Measurements from ENCODE around the gene ST3GAL3.

Gene ST3GAL3

DNA sequence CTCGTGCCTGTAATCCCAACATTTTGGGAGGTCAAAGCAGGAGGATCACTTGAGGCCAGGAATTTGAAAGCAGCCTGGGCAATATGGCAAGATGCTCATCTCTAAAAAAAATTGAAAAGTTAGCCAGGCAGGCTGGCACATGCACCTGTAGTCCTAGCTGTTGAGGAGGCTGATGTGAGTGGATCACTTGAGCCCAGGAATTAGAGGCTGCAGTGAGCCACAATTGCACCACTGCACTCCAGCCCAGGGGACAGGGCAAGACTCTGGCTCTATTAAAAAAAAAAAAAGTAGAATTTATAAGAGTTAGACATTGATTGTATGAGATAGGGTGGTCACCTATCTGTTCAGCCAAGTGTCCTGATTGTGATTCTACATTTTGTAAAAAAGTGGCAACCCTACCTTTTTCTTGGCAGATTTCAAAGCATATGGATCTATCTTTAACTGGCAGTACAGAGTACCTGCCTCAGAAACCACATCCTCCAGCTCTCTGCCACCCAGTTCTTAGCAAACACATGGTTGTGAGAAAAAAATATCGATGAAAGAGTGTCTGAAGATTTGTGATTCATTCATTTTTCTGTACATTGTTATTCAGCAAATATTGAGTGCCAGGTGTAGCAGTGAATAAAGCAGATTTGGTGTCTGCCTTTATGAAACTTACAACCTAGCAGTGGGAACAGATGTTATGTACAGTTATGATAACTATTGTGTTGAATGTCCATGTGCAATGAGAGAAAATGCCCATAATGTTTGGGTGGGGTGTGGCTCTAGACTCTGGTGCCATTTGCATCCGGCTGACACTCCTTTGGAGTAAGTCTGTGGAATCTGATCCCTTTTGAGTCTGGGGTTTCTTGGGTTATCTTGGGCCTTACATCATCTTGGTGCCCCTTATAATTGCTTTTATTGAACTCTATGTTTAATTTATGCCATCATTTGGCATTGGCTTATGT, 82.5 kb downstream of the ST3GAL3 start:
- DNase-seq: no peak

DNA sequence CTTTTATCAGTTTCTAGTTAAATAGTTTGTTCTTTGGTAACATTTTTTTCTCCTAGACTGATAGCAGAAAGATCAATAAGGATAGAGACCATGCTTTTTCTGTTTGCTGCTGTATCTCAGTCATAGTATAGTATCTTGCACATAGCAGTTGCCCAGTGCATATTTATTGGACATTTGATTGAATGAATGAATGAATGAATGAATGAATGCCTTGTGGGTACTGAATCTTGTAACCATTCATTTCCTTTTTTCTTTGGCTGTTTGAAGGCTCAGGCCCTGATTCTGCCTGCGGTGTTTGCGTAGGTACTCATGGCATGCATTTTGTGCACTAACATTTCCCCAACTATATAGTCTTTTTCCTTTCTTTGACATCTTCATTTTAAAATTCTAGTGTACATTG, 83.9 kb downstream of the ST3GAL3 start:
- no peak for DNase-seq

DNA sequence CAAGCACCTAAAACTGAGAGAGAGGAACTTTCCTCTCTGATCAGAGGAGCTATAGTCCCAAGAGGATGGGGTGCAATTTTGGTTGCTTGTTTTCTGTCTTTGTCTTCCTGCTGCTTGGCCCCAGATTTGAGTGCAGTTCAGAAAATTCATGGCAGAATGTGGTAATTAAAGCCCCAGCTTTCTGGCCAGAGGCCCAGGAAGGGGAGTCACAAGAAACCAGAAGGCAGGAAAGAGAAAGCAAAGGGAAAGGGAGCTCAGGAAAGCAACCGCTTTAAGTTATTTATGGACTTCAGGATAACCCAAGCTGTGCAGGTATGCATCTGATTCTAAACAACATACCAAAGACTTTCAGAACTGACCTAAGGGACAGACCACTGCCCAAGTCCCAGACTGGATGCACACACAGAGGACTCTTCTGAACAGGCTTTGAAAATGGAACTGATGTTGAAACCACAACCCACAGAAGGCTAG, 88.8 kb downstream of the ST3GAL3 start:
- no peak for DNase-seq

DNA sequence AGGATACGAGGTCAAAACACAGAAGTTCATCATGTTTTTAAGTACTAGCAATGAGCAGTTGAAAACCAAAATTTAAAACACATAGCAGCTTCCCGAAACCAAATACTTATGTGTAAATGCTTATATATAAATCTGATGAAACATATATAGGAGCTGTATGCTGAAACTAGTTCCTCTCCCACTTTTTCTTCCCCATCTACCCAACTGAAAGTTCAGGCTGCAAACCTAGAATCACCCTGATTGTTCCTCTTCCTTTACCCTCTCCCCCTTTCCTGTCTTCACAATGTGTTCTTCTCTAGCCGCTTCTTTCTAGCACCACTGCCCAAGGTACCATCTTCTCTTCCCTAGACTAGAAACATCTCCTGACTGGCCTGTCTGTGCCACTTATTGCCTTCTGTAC, 90.6 kb downstream of the ST3GAL3 start:
- DNase-seq: no peak

DNA sequence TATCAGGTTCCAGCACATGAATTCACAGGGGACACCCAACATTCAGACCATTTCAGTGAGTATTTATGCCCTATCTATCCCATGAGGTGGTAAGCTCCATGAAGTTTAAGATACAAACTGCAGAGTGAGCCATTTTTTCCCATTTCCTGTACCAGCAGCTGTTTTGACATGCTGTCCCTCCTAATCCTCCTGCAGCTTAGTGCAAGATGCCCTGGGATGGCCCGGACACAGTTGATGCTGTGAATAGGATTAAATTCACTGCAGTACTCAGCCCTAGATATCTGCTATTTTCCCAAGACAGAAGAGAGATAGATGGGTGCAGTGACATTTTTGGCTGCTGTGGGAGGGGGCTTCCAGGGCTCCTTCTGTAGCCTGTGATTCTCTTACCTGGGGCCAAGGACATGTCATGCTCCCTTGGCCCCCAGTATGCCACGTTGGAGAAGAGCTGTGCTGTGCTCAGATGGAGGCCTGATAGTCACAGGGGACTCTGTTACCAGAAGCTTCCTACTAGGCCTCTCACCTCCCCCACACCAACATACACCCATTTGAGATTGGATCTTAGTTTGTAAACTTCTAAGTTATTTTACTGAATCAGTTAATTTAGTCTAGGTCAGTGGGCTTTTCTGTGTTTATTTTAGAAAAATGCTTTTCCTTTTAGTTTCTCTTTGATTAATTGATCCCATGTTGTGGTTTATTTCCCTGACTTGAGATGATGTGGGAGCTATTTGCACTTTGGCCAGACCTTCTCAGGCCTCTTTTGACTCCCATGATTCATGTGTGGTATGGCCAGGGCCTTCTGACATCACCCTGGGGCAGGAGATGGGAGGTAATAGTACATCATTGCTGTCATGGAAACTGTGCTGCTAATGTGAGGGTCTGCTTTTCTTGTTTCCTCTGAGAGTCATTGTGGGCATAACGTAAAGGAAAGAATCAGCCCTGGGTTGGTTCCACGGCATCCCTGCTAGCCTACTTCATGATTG, 92.6 kb downstream of the ST3GAL3 start:
- DNase-seq: no peak

DNA sequence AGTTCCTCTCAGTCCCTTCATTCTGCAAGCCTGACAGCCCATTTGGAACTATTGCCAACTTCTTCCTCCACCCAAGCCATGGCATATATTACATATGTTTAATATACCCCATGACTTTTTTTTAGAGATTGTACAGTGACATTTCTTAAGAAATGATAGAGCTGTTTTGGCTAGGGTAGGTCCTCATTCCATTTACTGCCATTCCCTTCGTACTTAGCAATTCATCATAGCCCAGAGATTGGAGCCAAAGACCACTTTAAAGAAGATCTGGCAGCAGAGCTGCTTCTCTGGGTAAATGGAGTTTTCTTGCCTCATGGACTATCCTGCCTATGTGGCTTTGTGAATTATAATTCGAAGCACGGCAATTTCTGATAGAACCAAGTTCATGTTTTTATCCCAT, 93.4 kb downstream of the ST3GAL3 start:
- DNase-seq: no peak

DNA sequence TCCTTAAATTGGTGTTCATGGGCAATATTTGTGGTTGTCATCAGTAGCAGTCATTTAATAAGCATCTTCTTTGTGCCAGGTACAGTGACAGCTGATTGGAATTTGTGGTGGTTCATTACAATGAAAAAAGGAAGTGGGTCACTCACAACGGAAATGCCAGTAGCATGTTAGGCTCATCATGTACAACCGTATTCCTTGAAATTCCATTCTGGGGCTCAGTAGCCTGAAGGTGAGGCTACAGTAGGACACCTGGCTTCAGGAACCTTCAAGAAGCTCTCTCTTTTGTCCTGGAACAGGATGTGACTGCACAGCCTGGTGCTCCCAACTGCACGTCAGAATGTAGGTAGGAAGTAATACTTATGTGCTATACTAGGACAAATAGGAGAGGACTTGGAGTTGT, 93.9 kb downstream of the ST3GAL3 start:
- no peak for DNase-seq

DNA sequence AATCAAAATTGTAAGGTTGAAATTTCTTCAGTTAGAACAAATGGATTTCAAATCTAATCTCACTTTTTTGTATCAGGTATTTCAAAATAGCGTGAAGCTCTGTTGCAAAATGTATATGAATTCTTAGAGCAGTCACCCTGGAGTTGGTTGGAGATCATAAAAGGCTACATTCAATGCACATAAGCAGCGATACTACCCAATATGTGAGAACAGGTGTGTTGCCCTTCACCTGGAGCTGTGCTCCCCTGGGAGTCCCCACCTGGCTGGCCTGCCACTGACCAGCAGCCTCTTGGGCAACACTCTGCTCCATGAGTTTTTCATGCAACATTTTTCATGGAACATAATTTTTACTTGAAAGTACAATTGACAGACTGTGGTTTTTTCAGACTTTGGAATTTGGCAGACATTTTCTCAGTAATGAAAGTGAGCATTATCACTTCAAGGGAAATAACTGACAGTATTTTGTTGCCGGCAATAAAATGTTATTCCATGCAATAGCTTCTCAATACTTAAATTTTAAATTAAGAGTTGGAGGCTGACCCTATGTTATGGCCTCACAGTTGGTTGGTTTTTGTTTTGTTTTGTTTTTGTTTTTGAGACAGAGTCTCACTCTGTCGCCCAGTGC, 95.1 kb downstream of the ST3GAL3 start:
- DNase-seq: no peak

DNA sequence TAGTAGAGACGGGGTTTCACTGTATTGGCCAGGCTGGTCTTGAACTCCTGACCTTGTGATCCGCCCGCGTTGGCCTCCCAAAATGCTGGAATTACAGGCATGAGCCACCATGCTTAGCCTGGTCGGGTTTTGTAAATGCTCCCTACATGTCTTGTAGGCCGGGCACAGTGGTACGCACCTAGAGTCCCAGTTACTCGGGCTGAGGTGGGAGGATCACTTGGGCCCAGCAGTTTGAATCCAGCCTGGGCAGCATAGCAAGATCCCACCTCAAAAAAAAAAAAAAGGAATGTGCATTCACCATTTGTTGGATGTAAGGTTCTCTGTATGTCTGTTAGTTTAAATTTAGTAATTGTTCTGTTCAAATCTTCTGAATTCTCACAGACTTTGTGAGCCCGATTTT, 95.8 kb downstream of the ST3GAL3 start:
- DNase-seq: no peak

DNA sequence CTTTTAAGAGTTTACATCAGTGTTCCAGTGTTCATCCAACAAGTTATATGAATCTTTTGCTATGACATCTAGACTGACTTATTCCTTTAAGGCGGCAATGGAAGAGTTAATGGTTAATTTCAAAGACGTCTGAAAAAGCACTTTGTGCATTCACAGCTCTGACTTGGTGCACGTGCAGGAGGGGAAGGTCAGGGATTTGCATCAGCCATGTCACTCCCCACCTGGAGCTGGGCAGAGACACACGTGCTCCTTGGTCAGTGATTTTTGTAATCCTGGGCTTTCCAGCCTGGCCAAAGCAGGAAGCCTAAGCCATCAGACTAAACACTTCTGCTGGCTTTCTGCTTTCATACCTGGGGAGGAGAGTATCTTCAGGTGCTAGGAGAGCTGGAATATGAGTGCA, 96.3 kb downstream of the ST3GAL3 start:
- no peak for DNase-seq

DNA sequence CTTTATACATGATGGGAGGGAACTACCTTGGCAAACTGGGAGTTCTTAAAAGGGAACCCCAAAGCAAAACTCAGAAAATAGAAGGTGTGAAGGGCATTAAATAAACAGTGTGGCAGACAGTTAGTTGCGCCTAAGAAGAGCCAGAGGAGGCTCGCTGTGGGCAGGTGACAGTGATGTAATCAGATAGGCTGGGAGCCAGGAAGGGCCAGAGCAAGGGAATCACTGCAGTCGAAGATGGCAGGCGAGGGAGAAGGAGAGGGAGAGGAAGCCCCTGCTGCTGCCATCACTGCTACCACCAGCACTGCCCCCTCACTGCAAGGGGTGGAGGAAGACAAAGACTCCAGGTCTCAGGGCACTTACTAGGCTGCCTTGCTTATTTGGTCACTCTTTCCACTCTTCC, 97.2 kb downstream of the ST3GAL3 start:
- DNase-seq: no peak

DNA sequence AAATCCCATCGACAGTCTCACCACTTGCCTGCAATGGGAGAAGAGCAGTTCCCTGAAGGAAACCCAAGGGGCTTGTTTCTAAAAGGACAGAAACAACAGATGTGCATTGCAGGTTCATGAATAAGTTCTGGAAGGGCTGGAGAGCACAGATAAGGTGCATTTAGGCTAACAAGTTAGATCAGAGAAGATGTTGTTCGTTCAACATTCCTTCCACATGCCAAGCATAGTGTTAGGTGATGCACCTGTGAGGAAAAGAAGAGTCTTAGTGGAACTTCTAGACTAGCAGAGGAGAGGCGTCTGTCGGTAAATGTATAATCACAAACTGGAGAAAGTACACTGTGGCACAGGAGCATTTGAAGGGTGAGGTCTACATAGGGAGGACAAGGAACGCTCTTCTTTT, 98.0 kb downstream of the ST3GAL3 start:
- DNase-seq: no peak

DNA sequence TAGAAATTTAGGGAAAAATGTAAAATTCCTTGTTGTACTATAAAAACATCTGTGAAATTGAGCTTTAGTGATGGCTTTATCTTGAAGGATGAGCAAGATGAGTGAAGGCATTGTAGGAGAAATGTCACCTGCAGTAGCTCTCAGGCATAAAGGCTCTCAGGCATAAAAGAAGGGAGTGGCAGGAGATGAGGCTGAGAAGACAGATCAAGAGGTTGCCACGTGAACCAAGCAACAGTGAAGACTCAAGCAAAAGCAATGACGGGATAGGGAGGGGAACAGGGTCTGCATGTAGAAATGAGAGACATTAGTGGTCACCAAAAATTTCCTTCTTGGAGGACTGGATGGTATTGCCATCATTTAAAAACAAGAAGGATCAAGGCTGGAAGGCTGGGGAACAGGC, 98.8 kb downstream of the ST3GAL3 start:
- DNase-seq: no peak

DNA sequence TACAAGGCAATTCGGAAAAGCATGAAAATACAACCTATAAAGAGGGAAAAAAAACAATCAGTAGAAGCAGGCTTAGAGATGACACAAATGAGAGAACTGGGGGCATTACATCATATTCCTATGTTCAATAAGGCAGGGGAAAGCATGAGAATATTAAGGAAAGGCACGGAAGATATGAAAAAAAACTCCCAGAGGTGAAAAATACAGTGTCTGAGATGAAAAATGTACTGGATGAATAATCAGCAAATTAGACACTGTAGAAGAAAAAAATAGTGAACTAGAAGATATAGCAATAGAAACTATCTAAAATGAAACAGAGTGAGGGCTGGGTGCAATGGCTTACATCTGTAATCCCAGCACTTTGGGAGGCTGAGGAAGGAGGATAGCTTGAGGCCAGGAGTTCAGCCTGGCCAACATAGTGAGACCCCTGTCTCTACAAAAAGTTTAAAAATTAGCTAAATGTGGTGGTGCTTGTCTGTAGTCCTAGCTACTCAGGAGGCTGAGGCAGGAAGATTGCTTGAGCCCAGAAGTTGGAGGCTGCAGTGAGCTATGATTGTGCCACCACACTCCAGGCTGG, 101.8 kb downstream of the ST3GAL3 start:
- no peak for DNase-seq

DNA sequence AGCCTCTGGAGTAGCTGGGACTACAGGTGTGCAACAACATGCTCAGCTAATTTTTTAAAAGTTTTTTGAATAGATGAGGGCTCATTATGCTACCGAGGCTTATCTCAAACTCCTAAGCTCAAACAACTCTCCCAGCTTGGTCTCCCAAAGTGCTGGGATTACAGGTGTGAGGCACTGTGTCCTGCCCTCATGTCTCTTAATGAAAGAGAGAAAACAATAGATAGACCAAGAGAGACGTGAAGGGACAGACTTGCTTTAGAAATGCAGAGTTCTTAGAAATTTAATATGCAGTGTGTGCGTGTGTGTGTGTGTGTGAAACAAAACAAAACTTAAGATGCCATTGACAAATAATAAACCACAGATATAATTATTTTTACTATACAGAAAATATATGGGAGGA, 105.2 kb downstream of the ST3GAL3 start:
- no peak for DNase-seq

DNA sequence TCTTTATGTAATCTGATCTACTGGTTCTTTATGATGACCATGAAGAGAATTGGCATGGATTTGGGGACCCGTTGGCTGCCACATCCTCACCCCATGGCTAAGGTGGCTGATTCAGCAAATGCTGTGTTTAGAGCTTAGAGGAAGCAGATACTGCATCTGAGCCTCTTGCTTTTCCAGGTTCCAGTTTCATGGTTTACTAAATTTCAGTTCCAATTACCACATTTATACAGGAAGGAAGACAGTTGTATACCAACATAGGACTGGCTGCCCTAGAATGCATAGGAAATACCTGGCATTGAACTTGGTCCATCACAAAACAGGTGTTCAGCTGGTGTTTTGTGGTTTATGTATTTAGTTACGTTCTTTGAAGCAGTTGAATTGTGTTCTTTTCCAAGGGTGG, 107.1 kb downstream of the ST3GAL3 start:
- DNase-seq: no peak

DNA sequence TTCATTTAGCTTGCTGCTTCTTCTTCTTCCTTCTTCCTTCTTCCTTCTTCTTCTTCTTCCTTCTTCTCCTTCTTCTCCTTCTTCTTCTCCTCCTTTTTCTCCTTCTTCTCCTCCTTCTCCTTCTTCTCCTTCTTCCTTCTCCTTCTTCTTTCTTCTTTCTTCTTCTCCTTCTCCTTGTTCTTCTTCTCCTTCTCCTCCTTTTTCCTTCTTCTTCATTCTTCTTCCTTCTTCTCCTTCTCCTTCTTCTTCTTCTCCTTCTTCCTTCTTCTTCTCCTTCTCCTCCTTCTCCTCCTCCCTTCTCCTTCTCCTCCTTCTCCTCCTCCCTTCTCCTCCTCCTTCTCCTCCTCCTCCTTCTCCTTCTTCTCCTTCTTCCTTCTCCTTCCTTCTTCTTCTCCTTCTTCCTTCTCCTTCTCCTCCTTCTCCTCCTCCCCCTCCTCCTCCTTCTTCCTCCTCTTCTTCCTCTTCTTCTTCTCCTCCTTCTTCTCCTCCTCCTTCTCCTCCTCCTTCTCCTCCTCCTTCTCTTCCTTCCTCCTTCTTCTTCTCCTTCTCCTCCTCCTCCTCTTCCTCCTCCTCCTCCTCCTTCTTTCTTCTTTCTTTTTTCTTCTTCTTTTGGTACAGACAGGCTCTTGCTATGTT, 110.1 kb downstream of the ST3GAL3 start:
- no peak for DNase-seq

DNA sequence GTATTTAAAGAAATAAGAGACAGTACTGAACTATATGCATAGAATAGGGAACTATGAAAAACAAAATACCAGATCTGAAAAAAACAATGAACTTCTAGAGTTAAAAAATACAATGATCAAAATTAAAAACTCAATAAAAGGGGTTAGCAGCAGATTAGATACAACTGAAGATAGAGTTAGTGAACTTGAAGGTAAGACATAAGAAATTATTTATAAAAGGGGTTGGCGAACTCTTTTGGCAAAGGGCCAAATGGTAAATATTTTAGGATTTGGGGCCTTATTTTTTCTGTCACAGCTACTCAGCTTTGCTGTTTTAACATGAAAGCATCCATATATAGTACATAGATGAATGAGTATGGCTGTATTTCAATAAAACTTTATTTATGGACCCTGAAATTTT, 111.4 kb downstream of the ST3GAL3 start:
- DNase-seq: no peak

DNA sequence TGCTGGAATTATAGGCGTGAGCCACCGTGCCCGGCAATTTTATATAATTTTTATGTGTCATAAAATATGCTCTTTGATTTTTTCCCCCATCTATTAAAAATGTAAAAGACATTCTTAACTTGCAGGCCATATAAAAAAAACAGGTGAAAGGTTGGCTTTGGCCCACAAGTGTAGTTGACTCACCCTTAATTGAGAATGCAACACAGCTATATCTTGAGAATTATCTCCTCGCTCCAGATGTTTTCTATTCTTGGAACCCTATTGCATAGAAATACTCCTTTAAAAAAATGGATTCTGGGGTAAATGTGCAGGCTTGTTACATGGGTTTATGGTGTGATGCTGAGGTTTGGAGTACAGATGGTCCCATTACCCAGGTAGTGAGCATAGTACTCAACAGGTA, 112.0 kb downstream of the ST3GAL3 start:
- DNase-seq: no peak

DNA sequence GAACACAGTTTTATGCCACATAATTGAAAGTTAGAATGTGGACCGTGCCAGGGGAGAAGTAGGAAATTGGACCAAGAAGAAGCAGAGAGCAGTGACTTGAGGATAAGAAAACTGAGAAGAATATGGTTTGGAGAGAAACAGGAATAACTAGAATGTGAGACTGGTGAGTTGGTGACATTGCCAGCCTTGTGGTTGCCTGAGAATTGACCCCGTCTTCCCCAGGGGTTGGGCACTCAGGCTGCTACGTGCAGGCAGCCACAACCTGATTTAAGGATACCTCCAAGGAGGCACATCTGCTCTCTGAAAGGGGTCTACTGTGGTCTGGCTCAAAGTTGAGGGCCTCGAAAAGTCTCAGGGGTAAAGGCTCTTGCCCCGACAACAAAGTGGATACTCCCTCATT, 114.1 kb downstream of the ST3GAL3 start:
- no peak for DNase-seq

DNA sequence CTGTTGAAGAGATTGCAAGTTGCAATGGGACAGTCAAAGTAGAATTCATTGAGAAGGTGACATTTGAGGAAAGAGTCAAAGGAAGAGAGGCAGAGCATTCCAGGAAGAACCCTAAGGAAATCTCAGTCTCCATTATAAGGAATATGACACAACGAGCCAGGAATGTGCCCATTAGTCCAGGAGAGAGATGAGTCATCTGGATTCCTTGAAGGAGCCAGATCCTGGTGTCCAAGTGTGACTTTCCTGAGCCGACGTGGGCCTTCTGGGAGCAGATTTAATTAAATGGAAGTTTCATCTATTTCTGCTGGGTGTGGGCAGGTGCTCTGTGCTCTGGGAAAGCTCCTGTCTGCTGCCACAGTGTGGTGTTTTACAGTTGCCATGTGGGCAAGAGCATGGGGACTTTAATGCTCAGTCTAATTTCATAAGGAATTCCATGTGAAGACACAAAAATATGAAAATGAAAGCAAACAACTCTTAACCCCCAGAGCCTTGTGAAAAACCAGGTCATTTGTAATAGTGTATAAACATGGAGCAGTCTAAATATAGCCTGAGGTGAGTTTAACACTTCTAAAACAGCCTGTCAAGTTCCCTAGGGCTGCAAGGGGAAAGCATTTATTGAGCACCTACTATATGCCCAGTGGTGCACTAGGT, 114.8 kb downstream of the ST3GAL3 start:
- DNase-seq: no peak

DNA sequence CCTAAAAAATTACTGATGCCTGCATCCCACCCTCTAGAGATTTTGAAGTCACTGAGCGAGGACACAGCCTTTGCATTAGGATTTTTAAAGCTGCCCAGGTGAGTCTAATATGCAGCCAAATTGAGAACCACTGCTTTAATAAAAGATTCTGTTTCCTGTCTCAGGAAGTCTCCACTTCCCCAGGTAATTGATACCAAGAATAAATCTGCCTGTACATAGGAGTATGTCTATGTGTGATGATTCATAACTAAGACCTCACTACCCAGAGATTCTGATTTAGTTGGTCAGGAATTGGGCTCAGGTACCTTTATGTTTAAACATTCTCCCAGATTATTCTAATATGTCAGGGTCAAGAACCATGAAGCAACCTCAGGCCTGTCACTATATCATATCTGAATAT, 117.5 kb downstream of the ST3GAL3 start:
- DNase-seq: no peak
